ENCODE data around the gene TRANK1.

Gene TRANK1

DNA sequence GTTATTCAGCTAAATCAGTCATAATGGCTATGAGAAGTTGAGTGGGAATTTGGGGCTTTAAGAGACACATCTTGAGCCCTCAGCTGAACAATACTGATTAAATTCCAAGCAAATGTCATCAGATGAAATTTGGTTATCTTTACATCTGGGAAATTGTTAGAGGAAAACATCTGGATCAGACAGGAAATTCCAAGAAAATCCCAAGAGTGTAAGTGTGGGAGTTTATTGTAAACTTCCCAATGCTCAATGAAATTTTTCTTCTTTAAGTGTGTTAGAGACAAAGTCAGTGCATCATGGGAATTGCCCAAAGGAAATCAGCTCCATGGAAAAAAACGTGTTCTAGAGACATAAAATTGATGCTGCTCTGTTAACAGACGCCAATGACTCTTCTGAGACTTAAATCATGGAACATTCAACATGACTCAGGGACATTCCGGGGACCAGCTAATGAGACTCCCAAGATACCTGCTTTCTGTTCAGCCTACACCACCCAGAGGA lies 160.7 kb downstream of the TRANK1 start:
- ATAC-seq: no peak
- TF ChIP-seq, protein P1, sequence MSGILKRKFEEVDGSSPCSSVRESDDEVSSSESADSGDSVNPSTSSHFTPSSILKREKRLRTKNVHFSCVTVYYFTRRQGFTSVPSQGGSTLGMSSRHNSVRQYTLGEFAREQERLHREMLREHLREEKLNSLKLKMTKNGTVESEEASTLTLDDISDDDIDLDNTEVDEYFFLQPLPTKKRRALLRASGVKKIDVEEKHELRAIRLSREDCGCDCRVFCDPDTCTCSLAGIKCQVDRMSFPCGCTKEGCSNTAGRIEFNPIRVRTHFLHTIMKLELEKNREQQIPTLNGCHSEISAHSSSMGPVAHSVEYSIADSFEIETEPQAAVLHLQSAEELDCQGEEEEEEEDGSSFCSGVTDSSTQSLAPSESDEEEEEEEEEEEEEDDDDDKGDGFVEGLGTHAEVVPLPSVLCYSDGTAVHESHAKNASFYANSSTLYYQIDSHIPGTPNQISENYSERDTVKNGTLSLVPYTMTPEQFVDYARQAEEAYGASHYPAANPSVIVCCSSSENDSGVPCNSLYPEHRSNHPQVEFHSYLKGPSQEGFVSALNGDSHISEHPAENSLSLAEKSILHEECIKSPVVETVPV (CRISPR knock-in tag; IDR thresholded peaks at IDR 0.05): no peak
- TF ChIP-seq ZNF8 (CRISPR knock-in tag; IDR thresholded peaks at IDR 0.05): no peak

DNA sequence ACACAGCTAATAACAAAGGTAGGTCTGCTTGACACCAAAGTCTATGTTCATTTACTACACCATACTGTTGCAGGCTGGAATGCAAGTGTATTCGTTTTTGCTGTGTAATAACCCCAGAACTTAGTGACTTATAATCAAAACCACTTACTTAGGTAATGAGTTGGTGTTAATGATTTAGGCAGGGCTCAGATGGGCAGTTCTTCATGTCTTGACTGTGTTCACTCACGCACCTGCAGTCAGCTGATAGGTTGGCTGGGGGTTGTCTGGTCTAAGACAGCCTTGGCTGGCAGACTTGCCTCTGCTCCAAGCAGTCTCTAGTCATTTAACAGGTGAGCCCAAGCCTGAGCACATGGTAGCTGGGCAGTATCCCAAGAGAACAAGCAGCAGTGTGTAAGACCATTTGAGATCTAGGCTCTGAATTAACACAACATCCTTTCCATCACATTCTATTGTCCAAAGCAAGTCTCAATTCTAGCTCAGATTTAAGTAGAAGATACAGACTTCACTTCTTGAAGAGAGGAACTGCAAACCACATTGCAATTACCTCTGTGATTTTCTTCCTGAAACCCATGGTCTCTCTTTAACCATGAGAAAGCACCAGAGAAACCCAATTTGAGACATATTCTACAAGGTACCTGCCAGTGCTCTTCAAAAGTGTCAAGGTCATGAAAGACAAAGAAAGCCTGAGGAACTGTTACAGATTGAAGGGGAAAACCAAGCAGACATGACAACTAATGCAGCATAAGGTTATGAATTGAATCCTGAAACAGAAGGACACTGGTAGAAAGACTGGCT lies 167.2 kb downstream of the TRANK1 start:
- no peak for ATAC-seq
- TF ChIP-seq OSR1 (CRISPR knock-in tag; IDR thresholded peaks at IDR 0.05) (no peak), ARNTL (CRISPR knock-in tag; IDR thresholded peaks at IDR 0.05; ENCODE audit: borderline replicate concordance, low read depth) (no peak), ESRRG (CRISPR knock-in tag; IDR thresholded peaks at IDR 0.05) (no peak), ZFP3 (CRISPR knock-in tag; IDR thresholded peaks at IDR 0.05) (no peak), PPARA (CRISPR knock-in tag; IDR thresholded peaks at IDR 0.05; ENCODE audit: borderline replicate concordance) (no peak)
- TF ChIP-seq, protein P2, sequence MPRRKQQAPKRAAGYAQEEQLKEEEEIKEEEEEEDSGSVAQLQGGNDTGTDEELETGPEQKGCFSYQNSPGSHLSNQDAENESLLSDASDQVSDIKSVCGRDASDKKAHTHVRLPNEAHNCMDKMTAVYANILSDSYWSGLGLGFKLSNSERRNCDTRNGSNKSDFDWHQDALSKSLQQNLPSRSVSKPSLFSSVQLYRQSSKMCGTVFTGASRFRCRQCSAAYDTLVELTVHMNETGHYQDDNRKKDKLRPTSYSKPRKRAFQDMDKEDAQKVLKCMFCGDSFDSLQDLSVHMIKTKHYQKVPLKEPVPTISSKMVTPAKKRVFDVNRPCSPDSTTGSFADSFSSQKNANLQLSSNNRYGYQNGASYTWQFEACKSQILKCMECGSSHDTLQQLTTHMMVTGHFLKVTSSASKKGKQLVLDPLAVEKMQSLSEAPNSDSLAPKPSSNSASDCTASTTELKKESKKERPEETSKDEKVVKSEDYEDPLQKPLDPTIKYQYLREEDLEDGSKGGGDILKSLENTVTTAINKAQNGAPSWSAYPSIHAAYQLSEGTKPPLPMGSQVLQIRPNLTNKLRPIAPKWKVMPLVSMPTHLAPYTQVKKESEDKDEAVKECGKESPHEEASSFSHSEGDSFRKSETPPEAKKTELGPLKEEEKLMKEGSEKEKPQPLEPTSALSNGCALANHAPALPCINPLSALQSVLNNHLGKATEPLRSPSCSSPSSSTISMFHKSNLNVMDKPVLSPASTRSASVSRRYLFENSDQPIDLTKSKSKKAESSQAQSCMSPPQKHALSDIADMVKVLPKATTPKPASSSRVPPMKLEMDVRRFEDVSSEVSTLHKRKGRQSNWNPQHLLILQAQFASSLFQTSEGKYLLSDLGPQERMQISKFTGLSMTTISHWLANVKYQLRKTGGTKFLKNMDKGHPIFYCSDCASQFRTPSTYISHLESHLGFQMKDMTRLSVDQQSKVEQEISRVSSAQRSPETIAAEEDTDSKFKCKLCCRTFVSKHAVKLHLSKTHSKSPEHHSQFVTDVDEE (CRISPR knock-in tag; IDR thresholded peaks at IDR 0.05): no peak

Data from SK-N-SH treated with all-trans-retinoic acid at 6 μM for 48 hours (cell line).